Mesenchymal stem cell (in vitro differentiated cells and primary cell): ENCODE measurements around the gene TEP1.

Experiments
- DNase-seq: peaks from one replicate; pipeline ENCODE4 v3.0.0-alpha.2; 2013
- H2AFZ ChIP-seq: one replicate; pipeline ENCODE4 v1.6.1; 2013; ENCODE audit warnings: low read depth, mild to moderate bottlenecking, control low read depth, inconsistent platforms, low read length, moderate library complexity
- H2AK5ac ChIP-seq: 2 replicates; pipeline ENCODE4 v1.6.1; 2013; ENCODE audit warnings: low read length, moderate library complexity, mild to moderate bottlenecking, inconsistent platforms; ENCODE audit not compliant: severe bottlenecking
- H2BK120ac ChIP-seq: one replicate; pipeline ENCODE4 v1.6.1; 2013; ENCODE audit warnings: low read depth, mild to moderate bottlenecking, inconsistent platforms, low read length, moderate library complexity
- H2BK12ac ChIP-seq, 2 experiments: one replicate each; pipeline ENCODE4 v1.6.1; 2013; ENCODE audit warnings: inconsistent platforms in 2 of 2, low read length in 2 of 2, mild to moderate bottlenecking in 2 of 2, moderate library complexity in 2 of 2, control low read depth in 1 of 2
- H2BK15ac ChIP-seq: one replicate; pipeline ENCODE4 v1.6.1; 2013; ENCODE audit warnings: mild to moderate bottlenecking, low read depth, inconsistent platforms; ENCODE audit not compliant: poor library complexity, severe bottlenecking
- H2BK5ac ChIP-seq: 2 replicates; pipeline ENCODE4 v1.6.1; 2013; ENCODE audit warnings: low read depth, mild to moderate bottlenecking, low read length, control low read depth, inconsistent platforms; ENCODE audit not compliant: poor library complexity, severe bottlenecking
- H3K14ac ChIP-seq, 2 experiments: one replicate each; pipeline ENCODE4 v1.6.1; 2013; ENCODE audit warnings: inconsistent platforms in 2 of 2, low read length in 2 of 2, control low read depth in 1 of 2, mild to moderate bottlenecking in 1 of 2, moderate library complexity in 1 of 2
- H3K18ac ChIP-seq, 2 experiments: one replicate each; pipeline ENCODE4 v1.6.1; 2013; ENCODE audit warnings: inconsistent platforms in 2 of 2, low read length in 2 of 2, control low read depth in 1 of 2, low read depth in 1 of 2, mild to moderate bottlenecking in 1 of 2
- H3K23ac ChIP-seq, 2 experiments: one replicate each; pipeline ENCODE4 v1.6.1; 2013; ENCODE audit warnings: inconsistent platforms in 2 of 2, low read length in 2 of 2, mild to moderate bottlenecking in 2 of 2, moderate library complexity in 2 of 2, control low read depth in 1 of 2
- H3K27ac ChIP-seq: 2 replicates; pipeline ENCODE4 v1.5.1; 2013; ENCODE audit warnings: mild to moderate bottlenecking, moderate library complexity, low read length, control low read depth, inconsistent platforms; ENCODE audit not compliant: poor library complexity, severe bottlenecking
- H3K27me3 ChIP-seq, 2 experiments: 2 replicates each; pipeline versions ENCODE4 v1.6.1 to v1.7.0; 2013; ENCODE audit warnings: low read length in 2 of 2, mild to moderate bottlenecking in 2 of 2, moderate library complexity in 2 of 2, control low read depth in 1 of 2, inconsistent platforms in 1 of 2; ENCODE audit not compliant: control insufficient read depth in 1 of 2, insufficient read depth in 1 of 2
- H3K36me3 ChIP-seq, 2 experiments: 2 replicates each; pipeline versions ENCODE4 v1.6.1 to v1.7.0; 2013; ENCODE audit warnings: low read length in 2 of 2, control low read depth in 1 of 2, inconsistent platforms in 1 of 2, low read depth in 1 of 2, mild to moderate bottlenecking in 1 of 2; ENCODE audit not compliant: insufficient read depth in 2 of 2, control insufficient read depth in 1 of 2
- H3K4ac ChIP-seq, 2 experiments: one replicate each; pipeline ENCODE4 v1.6.1; 2013; ENCODE audit warnings: inconsistent platforms in 2 of 2, low read length in 2 of 2, mild to moderate bottlenecking in 2 of 2, moderate library complexity in 2 of 2, control low read depth in 1 of 2, low read depth in 1 of 2
- H3K4me1 ChIP-seq: 2 replicates; pipeline ENCODE4 v1.6.1; 2013; ENCODE audit warnings: low read depth, low read length, control low read depth; ENCODE audit not compliant: control insufficient read depth, insufficient read depth
- H3K4me2 ChIP-seq: 2 replicates; pipeline ENCODE4 v1.6.1; 2013; ENCODE audit warnings: low read length, mild to moderate bottlenecking, inconsistent platforms; ENCODE audit not compliant: poor library complexity, severe bottlenecking
- H3K4me3 ChIP-seq, 2 experiments: 2 replicates each; pipeline versions ENCODE4 v1.5.1 to v1.7.0; 2013; ENCODE audit warnings: low read length in 2 of 2, mild to moderate bottlenecking in 2 of 2, control low read depth in 1 of 2, low read depth in 1 of 2; ENCODE audit not compliant: insufficient read depth in 1 of 2
- H3K79me1 ChIP-seq: replicated peaks from 2 replicates; pipeline ENCODE4 v1.6.1; 2013; ENCODE audit warnings: mild to moderate bottlenecking, control low read depth, low read length, inconsistent platforms; ENCODE audit not compliant: poor library complexity, severe bottlenecking
- H3K9ac ChIP-seq: 2 replicates; pipeline ENCODE4 v1.7.0; 2013; ENCODE audit warnings: mild to moderate bottlenecking, low read length, moderate library complexity
- H3K9me3 ChIP-seq: 2 replicates; pipeline ENCODE4 v1.7.0; 2013; ENCODE audit warnings: mild to moderate bottlenecking, low read length; ENCODE audit not compliant: control insufficient read depth
- H4K8ac ChIP-seq: one replicate; pipeline ENCODE4 v1.6.1; 2013; ENCODE audit warnings: inconsistent platforms, mild to moderate bottlenecking, low read length, moderate library complexity
- H4K91ac ChIP-seq: one replicate; pipeline ENCODE4 v1.6.1; 2013; ENCODE audit warnings: mild to moderate bottlenecking, low read length, inconsistent platforms
- WGBS: methylation state at CpG from one replicate; pipeline ENCODE4 v1.1.7; 2013; ENCODE audit warnings: mixed read lengths; 5-methylcytosine and 5-hydroxymethylcytosine counted together

Gene TEP1

GRCh38 chr14:20400965-20401593 lies 12.2 kb downstream of the TEP1 start:
- Histone ChIP-seq H3K4ac (no peak overlapping the region), H3K36me3 (peaks cover 45 to 92% of the 10 kb centered on the region in 2 experiments), H2BK12ac (no peak overlapping the region), H2AFZ (no peak overlapping the region), H3K14ac (no peak overlapping the region), H2AK5ac (no peak overlapping the region), H3K79me1 (peaks cover 31% of the 10 kb centered on the region), H2BK5ac (no peak overlapping the region), H3K4me3 (no peak overlapping the region), H4K8ac (no peak overlapping the region), H3K9me3 (no peaks in the 10 kb centered on the region), H3K18ac (no peak overlapping the region), H2BK15ac (no peak overlapping the region), H2BK120ac (no peak overlapping the region), H3K9ac (no peak overlapping the region), H3K27ac (no peak overlapping the region), H4K91ac (no peak overlapping the region), H3K4me1 (no peaks in the 10 kb centered on the region), H3K23ac (no peak overlapping the region), H3K27me3 (no peaks in the 10 kb centered on the region), H3K4me2 (no peak overlapping the region)
- 95% methylated on average over 10 of the region's 10 CpGs for WGBS
- no peak for DNase-seq

GRCh38 chr14:20400589-20400964 lies 12.7 kb downstream of the TEP1 start:
- H3K4ac ChIP-seq = no peak overlapping the region
- H3K27ac ChIP-seq = no peak overlapping the region
- no peaks in the 10 kb centered on the region for H3K27me3 ChIP-seq
- H4K8ac ChIP-seq = no peak overlapping the region
- H2BK15ac ChIP-seq = no peak overlapping the region
- H2AK5ac ChIP-seq = no peak overlapping the region
- H3K9me3 ChIP-seq = no peaks in the 10 kb centered on the region
- no peak overlapping the region for H4K91ac ChIP-seq
- H2AFZ ChIP-seq = no peak overlapping the region
- no peak overlapping the region for H2BK5ac ChIP-seq
- peaks cover 31% of the 10 kb centered on the region for H3K79me1 ChIP-seq
- H3K23ac ChIP-seq = no peak overlapping the region
- no peaks in the 10 kb centered on the region for H3K4me1 ChIP-seq
- no peak for DNase-seq
- peaks cover 48 to 93% of the 10 kb centered on the region in 2 experiments for H3K36me3 ChIP-seq
- no peak overlapping the region for H3K18ac ChIP-seq
- no peak overlapping the region for H2BK12ac ChIP-seq
- WGBS = 83% methylated on average over 1 of the region's 1 CpG
- no peak overlapping the region for H3K4me2 ChIP-seq
- no peak overlapping the region for H3K14ac ChIP-seq
- no peak overlapping the region for H2BK120ac ChIP-seq
- no peak overlapping the region for H3K4me3 ChIP-seq
- H3K9ac ChIP-seq = no peak overlapping the region

GRCh38 chr14:20397511-20397910 lies 15.8 kb downstream of the TEP1 start:
- Histone ChIP-seq H2BK120ac (no peak overlapping the region), H2BK15ac (no peak overlapping the region), H3K27me3 (no peaks in the 10 kb centered on the region), H2AFZ (no peak overlapping the region), H3K14ac (no peak overlapping the region), H3K9ac (no peak overlapping the region), H4K91ac (no peak overlapping the region), H3K4me2 (no peak overlapping the region), H3K4me1 (no peaks in the 10 kb centered on the region), H3K79me1 (peaks cover 19% of the 10 kb centered on the region), H3K36me3 (peaks cover 42 to 86% of the 10 kb centered on the region in 2 experiments), H3K27ac (no peak overlapping the region), H4K8ac (no peak overlapping the region), H3K9me3 (no peaks in the 10 kb centered on the region), H3K18ac (no peak overlapping the region), H2BK5ac (no peak overlapping the region), H2AK5ac (no peak overlapping the region), H3K23ac (no peak overlapping the region), H3K4me3 (no peak overlapping the region), H2BK12ac (no peak overlapping the region), H3K4ac (no peak overlapping the region)
- no peak for DNase-seq
- WGBS = 100% methylated on average over 2 of the region's 3 CpGs

GRCh38 chr14:20391505-20391904 lies 21.8 kb downstream of the TEP1 start:
- H3K27ac ChIP-seq = no peak overlapping the region
- H2BK5ac ChIP-seq = no peak overlapping the region
- H3K14ac ChIP-seq = no peak overlapping the region
- WGBS = 100% methylated on average over 3 of the region's 4 CpGs
- H3K23ac ChIP-seq = no peak overlapping the region
- no peak overlapping the region for H3K18ac ChIP-seq
- H3K36me3 ChIP-seq = peaks cover 58 to 88% of the 10 kb centered on the region in 2 experiments
- no peak overlapping the region for H3K4ac ChIP-seq
- H2BK120ac ChIP-seq = no peak overlapping the region
- no peak overlapping the region for H2AFZ ChIP-seq
- H3K4me2 ChIP-seq = no peak overlapping the region
- H2BK15ac ChIP-seq = no peak overlapping the region
- H2BK12ac ChIP-seq = no peak overlapping the region
- no peak overlapping the region for H4K91ac ChIP-seq
- no peak overlapping the region for H3K9ac ChIP-seq
- no peak overlapping the region for H4K8ac ChIP-seq
- no peak overlapping the region for H3K4me3 ChIP-seq
- no peak for DNase-seq
- no peaks in the 10 kb centered on the region for H3K9me3 ChIP-seq
- H2AK5ac ChIP-seq = no peak overlapping the region
- H3K79me1 ChIP-seq = peaks cover 12% of the 10 kb centered on the region
- H3K27me3 ChIP-seq = no peaks in the 10 kb centered on the region
- H3K4me1 ChIP-seq = no peaks in the 10 kb centered on the region
